HEK293 (cell line): ENCODE results near the gene FAM168A.

ENCODE experiments used
- CTCF ChIP-seq: fragments of 450-650 bp; formaldehyde crosslinking; IDR thresholded peaks from 2 replicates; pipeline ENCODE4 v1.5.1; 2016; ENCODE audit warnings: missing biosample characterization, missing genetic modification characterization
- PRDM1 ChIP-seq: fragments of 450-650 bp; formaldehyde crosslinking; IDR thresholded peaks from 2 replicates; pipeline ENCODE4; 2016; ENCODE audit warnings: missing biosample characterization, missing genetic modification characterization
- PRDM10 ChIP-seq: fragments of 450-650 bp; formaldehyde crosslinking; IDR thresholded peaks from 2 replicates; pipeline ENCODE4 v1.5.1; 2016; ENCODE audit warnings: missing biosample characterization, missing genetic modification characterization
- REST ChIP-seq: fragments of 450-650 bp; formaldehyde crosslinking; IDR thresholded peaks from 2 replicates; pipeline ENCODE4 v1.5.1; 2016; ENCODE audit warnings: missing biosample characterization, missing genetic modification characterization
- SCRT1 ChIP-seq: fragments of 450-650 bp; formaldehyde crosslinking; IDR thresholded peaks from 2 replicates; pipeline ENCODE4 v1.5.1; 2016; ENCODE audit warnings: missing biosample characterization, missing genetic modification characterization, borderline replicate concordance
- ZBTB21 ChIP-seq: fragments of 450-650 bp; formaldehyde crosslinking; IDR thresholded peaks from 2 replicates; pipeline ENCODE4 v1.5.1; 2017; ENCODE audit warnings: missing biosample characterization, missing genetic modification characterization
- ZNF184 ChIP-seq: fragments of 450-650 bp; IDR thresholded peaks from 2 replicates; pipeline ENCODE4 v1.5.1; 2018; ENCODE audit warnings: missing biosample characterization, mild to moderate bottlenecking, missing genetic modification characterization
- ZNF280D ChIP-seq: fragments of 450-650 bp; formaldehyde crosslinking; IDR thresholded peaks from 2 replicates; pipeline ENCODE4 v1.5.1; 2016; ENCODE audit warnings: missing biosample characterization, missing genetic modification characterization
- ZNF302 ChIP-seq: fragments of 450-650 bp; formaldehyde crosslinking; IDR thresholded peaks from 2 replicates; pipeline ENCODE4 v1.5.1; 2016; ENCODE audit warnings: missing biosample characterization, missing genetic modification characterization, low read depth
- ZNF623 ChIP-seq: fragments of 450-650 bp; formaldehyde crosslinking; IDR thresholded peaks from 2 replicates; pipeline ENCODE4 v1.5.1; 2016; ENCODE audit warnings: missing biosample characterization, missing genetic modification characterization
- ZNF645 ChIP-seq: fragments of 450-650 bp; formaldehyde crosslinking; IDR thresholded peaks from 2 replicates; pipeline ENCODE4; 2016; ENCODE audit warnings: missing biosample characterization, missing genetic modification characterization
- ZNF768 ChIP-seq: fragments of 450-650 bp; formaldehyde crosslinking; IDR thresholded peaks from 2 replicates; pipeline ENCODE4 v1.5.1; 2018; ENCODE audit warnings: missing biosample characterization, mild to moderate bottlenecking, missing genetic modification characterization
- ZNF843 ChIP-seq: fragments of 450-650 bp; formaldehyde crosslinking; IDR thresholded peaks from 2 replicates; pipeline ENCODE4 v1.5.1; 2016; ENCODE audit warnings: missing biosample characterization, missing genetic modification characterization

- TF ChIP-seq CTCF (tag by site-specific recombination) (no peak), ZNF184 (no peak), PRDM1 (no peak), ZNF645 (no peak), PRDM10 (tag by site-specific recombination) (no peak), ZNF280D (tag by site-specific recombination) (no peak), ZBTB21 (tag by site-specific recombination) (no peak), REST (no peak), ZNF843 (tag by site-specific recombination) (no peak), SCRT1 (no peak), ZNF768 (tag by site-specific recombination) (no peak), ZNF302 (no peak), ZNF623 (tag by site-specific recombination) (no peak)
These were observed 211.4 kb downstream of the FAM168A start for GRCh38 chr11:73386546-73386945.
